ENCODE data around the gene TCF21.

DNA sequence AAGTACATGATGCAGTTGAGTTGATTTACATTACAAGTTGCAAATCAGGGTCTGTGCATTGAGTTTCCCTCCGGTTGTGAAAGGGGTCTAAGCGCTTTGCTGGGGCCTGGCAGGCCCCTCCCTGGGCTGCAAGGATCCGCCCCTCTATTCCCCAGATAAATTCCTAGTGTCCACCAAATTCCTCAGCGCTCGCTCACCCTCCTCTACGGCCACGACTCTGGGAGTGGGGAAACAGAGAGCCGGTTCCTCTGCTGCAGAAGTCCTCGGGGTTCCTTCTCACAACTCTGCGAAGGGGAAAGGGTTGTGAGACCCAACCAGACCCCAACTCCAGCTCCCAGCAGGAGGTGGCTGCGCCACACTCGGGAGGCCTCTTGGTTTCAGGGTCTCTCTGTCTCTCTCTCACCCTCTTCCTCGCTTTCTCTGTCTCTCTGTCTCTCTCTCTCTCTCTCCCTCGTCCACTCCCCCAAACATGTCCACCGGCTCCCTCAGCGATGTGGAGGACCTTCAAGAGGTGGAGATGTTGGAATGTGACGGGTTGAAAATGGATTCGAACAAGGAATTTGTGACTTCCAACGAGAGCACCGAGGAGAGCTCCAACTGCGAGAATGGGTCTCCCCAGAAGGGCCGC, at the start of gene TCF21:
- TF ChIP-seq POLR2AphosphoS5 (IDR thresholded peaks at IDR 0.05; ENCODE audit: borderline replicate concordance, low read depth, low read length) (no peak), EZH2 (IDR thresholded peaks at IDR 0.05) (no peak), FOXP2 (optimal IDR thresholded peaks at IDR 0.05; ENCODE audit: control extremely low read depth, extremely low read length, insufficient read depth) (no peak)

All from SK-N-MC (cell line).